ENCODE results near the gene HP. TPM values are rescaled to one million over a fixed set of nuclear protein-coding genes. Genes with fewer than 3 reads are reported as not detected.

The HP gene
- total and polyA plus RNA-seq, 2 of the 13 experiments (the other 11 are each of a cell fraction or from before 2014, with no cell fraction given) = 387 to 524 TPM

DNA sequence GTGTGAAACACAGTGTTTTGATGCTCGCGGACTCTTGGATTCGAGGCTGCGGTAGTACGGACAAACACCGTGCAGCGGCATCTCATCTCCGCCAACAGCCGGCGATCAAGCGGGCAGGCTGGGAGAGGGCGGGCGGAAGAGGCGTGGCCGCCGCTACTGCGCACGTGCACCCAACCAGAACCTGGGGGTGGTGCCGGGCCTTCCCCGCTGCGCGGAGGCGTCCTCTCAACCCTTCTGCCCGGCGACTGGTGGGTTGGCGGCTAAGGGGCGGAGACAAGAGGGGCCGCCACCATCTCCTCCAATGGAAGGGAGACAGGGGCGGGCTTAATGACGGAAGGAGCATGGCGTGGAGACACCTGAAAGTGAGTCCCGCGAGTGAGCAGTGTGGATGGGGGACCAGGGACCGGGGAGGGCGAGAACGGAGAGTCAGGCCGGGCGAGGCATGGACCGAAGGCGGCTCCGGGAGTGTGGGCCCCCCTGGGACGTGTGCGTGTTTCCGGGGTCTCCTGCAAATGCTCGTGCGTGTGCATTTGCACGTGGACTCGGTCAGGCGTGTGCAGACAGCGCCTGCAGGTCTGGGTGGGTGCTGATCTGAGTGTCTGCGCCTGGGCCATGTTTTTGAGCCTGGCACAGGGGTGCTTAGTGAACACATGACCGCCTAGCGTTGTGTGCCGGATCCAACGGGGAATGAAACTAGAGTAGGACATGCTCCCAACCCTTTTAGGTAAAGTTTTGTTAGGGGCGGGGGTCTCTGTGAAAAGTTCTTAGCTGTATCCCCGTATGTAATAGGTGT lies 45.7 kb upstream of the HP start, which contains the start of gene DHODH (continued):
- TF ChIP-seq, protein P1, sequence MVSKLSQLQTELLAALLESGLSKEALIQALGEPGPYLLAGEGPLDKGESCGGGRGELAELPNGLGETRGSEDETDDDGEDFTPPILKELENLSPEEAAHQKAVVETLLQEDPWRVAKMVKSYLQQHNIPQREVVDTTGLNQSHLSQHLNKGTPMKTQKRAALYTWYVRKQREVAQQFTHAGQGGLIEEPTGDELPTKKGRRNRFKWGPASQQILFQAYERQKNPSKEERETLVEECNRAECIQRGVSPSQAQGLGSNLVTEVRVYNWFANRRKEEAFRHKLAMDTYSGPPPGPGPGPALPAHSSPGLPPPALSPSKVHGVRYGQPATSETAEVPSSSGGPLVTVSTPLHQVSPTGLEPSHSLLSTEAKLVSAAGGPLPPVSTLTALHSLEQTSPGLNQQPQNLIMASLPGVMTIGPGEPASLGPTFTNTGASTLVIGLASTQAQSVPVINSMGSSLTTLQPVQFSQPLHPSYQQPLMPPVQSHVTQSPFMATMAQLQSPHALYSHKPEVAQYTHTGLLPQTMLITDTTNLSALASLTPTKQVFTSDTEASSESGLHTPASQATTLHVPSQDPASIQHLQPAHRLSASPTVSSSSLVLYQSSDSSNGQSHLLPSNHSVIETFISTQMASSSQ (IDR thresholded peaks at IDR 0.05; ENCODE audit: low read depth) = no peak
- TF ChIP-seq, protein P1 (CRISPR knock-in tag; IDR thresholded peaks at IDR 0.05; ENCODE audit: borderline replicate concordance) = peak; percentile 61
- TF ChIP-seq NFE2L1 (CRISPR knock-in tag; IDR thresholded peaks at IDR 0.05; ENCODE audit: borderline replicate concordance) (peak; percentile 79; the same call in 1 of the 2 replicates), NR2F1 (CRISPR knock-in tag; IDR thresholded peaks at IDR 0.05) (no peak), NFYB (CRISPR knock-in tag; IDR thresholded peaks at IDR 0.05) (peak; percentile 93), REL (CRISPR knock-in tag; conservative IDR thresholded peaks at IDR 0.05) (no peak), MXD4 (CRISPR knock-in tag; IDR thresholded peaks at IDR 0.05) (peak; percentile 97), U2AF1 (optimal IDR thresholded peaks at IDR 0.05; ENCODE audit: low read depth, low read length) (peak; percentile 54), SMAD3 (CRISPR knock-in tag; IDR thresholded peaks at IDR 0.05) (peak; percentile 64; the same call in 1 of the 2 replicates), TCF12 (IDR thresholded peaks at IDR 0.05) (no peak), TCF12 (CRISPR knock-in tag; IDR thresholded peaks at IDR 0.05) (no peak), ZNF337 (CRISPR knock-in tag; IDR thresholded peaks at IDR 0.05; ENCODE audit: borderline replicate concordance, low read depth) (no peak), NR2F6 (IDR thresholded peaks at IDR 0.05) (no peak), NR2F6 (CRISPR knock-in tag; IDR thresholded peaks at IDR 0.05) (peak; percentile 10; the same call in 1 of the 2 replicates), ZBTB1 (CRISPR knock-in tag; IDR thresholded peaks at IDR 0.05; ENCODE audit: borderline replicate concordance) (no peak)
- TF ChIP-seq, protein P2, sequence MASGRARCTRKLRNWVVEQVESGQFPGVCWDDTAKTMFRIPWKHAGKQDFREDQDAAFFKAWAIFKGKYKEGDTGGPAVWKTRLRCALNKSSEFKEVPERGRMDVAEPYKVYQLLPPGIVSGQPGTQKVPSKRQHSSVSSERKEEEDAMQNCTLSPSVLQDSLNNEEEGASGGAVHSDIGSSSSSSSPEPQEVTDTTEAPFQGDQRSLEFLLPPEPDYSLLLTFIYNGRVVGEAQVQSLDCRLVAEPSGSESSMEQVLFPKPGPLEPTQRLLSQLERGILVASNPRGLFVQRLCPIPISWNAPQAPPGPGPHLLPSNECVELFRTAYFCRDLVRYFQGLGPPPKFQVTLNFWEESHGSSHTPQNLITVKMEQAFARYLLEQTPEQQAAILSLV (CRISPR knock-in tag; IDR thresholded peaks at IDR 0.05; ENCODE audit: borderline replicate concordance) = peak; percentile 97; the same call in 1 of the 2 replicates
- TF ChIP-seq, protein P3, sequence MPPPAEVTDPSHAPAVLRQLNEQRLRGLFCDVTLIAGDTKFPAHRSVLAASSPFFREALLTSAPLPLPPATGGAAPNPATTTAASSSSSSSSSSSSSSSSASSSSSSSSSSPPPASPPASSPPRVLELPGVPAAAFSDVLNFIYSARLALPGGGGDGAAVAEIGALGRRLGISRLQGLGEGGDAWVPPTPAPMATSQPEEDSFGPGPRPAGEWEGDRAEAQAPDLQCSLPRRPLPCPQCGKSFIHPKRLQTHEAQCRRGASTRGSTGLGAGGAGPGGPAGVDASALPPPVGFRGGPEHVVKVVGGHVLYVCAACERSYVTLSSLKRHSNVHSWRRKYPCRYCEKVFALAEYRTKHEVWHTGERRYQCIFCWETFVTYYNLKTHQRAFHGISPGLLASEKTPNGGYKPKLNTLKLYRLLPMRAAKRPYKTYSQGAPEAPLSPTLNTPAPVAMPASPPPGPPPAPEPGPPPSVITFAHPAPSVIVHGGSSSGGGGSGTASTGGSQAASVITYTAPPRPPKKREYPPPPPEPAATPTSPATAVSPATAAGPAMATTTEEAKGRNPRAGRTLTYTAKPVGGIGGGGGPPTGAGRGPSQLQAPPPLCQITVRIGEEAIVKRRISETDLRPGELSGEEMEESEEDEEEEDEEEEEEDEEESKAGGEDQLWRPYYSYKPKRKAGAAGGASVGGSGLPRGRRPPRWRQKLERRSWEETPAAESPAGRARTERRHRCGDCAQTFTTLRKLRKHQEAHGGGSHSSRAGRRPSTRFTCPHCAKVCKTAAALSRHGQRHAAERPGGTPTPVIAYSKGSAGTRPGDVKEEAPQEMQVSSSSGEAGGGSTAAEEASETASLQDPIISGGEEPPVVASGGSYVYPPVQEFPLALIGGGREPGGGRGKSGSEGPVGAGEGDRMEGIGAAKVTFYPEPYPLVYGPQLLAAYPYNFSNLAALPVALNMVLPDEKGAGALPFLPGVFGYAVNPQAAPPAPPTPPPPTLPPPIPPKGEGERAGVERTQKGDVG (CRISPR knock-in tag; IDR thresholded peaks at IDR 0.05; ENCODE audit: borderline replicate concordance) = peak; percentile 74; the same call in 1 of the 2 replicates
- TF ChIP-seq, protein P4, sequence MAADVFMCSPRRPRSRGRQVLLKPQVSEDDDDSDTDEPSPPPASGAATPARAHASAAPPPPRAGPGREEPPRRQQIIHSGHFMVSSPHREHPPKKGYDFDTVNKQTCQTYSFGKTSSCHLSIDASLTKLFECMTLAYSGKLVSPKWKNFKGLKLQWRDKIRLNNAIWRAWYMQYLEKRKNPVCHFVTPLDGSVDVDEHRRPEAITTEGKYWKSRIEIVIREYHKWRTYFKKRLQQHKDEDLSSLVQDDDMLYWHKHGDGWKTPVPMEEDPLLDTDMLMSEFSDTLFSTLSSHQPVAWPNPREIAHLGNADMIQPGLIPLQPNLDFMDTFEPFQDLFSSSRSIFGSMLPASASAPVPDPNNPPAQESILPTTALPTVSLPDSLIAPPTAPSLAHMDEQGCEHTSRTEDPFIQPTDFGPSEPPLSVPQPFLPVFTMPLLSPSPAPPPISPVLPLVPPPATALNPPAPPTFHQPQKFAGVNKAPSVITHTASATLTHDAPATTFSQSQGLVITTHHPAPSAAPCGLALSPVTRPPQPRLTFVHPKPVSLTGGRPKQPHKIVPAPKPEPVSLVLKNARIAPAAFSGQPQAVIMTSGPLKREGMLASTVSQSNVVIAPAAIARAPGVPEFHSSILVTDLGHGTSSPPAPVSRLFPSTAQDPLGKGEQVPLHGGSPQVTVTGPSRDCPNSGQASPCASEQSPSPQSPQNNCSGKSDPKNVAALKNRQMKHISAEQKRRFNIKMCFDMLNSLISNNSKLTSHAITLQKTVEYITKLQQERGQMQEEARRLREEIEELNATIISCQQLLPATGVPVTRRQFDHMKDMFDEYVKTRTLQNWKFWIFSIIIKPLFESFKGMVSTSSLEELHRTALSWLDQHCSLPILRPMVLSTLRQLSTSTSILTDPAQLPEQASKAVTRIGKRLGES (CRISPR knock-in tag; IDR thresholded peaks at IDR 0.05; ENCODE audit: borderline replicate concordance) = no peak; the same call in 1 of the 2 replicates

Measured in HepG2 (cell line).